ENCODE measurements around the gene TRERF1.

DNA sequence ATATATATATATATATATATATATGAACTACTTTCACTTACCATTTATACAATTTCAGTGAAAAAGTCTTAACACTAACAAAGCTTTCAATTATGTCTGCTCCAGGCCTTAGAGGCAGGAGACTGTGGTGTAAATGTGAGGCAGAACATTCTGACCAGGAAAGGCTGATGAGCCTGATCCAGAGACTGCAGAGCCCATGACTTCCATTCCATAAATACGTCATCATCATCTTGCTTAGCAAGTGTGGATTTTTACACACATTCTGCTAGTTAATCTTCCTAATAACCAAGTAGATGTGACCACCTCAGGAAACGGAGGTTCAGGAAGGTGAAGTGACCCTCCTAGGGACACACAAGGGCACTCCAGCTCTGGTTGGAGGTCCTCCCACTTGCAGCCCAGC, 14.9 kb downstream of the TRERF1 start:
- TF ChIP-seq EZH2 (IDR thresholded peaks at IDR 0.05; ENCODE audit: borderline replicate concordance, low read length) (no peak), CTCF (IDR thresholded peaks at IDR 0.05; ENCODE audit: low read length) (no peak)

Data from OCI-LY1 (cell line).